Cardiac fibroblast (primary cell): ENCODE results near the gene TRMO.
A peak's percentile ranks its signal among the peaks of the same experiment; 100 is the strongest.

Experiments
- DNase-seq, 2 donors: peaks; one replicate each; pipeline versions ENCODE4 v3.0.0 to v3.0.0-alpha.2; 2010; ENCODE audit warnings: low read depth in 2 of 2
- H3K4me3 ChIP-seq, 2 donors: replicated peaks in 1 of 2; 1 replicate in 1 of 2; 2 replicates in 1 of 2; pipeline ENCODE4 v1.5.1; 2011; ENCODE audit warnings: low read depth in 2 of 2, low read length in 2 of 2, mild to moderate bottlenecking in 2 of 2, moderate library complexity in 1 of 2
- CTCF ChIP-seq: IDR thresholded peaks from one replicate; pipeline ENCODE4 v1.5.1; 2011; ENCODE audit warnings: low read depth, mild to moderate bottlenecking, low read length, inconsistent platforms

The TRMO gene

GRCh38 chr9:97921959-97922724, at the start of gene TRMO:
Gene TRMO, minus strand, starts transcription at chr9:97922500. Its CDS starts 7 bp downstream, at chr9:97922493.
- H3K4me3 ChIP-seq: peak within 1 kb of the TSS; percentile 65 to 74
- TF ChIP-seq CTCF: peak; percentile 63
- DNase-seq: peak; percentile 99

GRCh38 chr9:97970165-97970564, 47.9 kb upstream of the TRMO start:
- DNase-seq: no peak
- no peak overlapping the region for H3K4me3 ChIP-seq
- no peak for TF ChIP-seq CTCF

GRCh38 chr9:97969014-97969413, 46.7 kb upstream of the TRMO start:
- no peak for TF ChIP-seq CTCF
- DNase-seq: no peak
- H3K4me3 ChIP-seq: no peak overlapping the region

- no peak overlapping the region for H3K4me3 ChIP-seq
- no peak for TF ChIP-seq CTCF
- DNase-seq: no peak
These were observed 44.2 kb upstream of the TRMO start for GRCh38 chr9:97966493-97966892.

GRCh38 chr9:97964901-97965300, 42.6 kb upstream of the TRMO start:
- DNase-seq: no peak
- no peak overlapping the region for H3K4me3 ChIP-seq
- TF ChIP-seq CTCF: no peak

GRCh38 chr9:97963232-97963631, 40.9 kb upstream of the TRMO start:
- no peak for DNase-seq
- no peak overlapping the region for H3K4me3 ChIP-seq
- no peak for TF ChIP-seq CTCF

- DNase-seq: no peak
- no peak for TF ChIP-seq CTCF
- H3K4me3 ChIP-seq: no peak overlapping the region
These were observed 40.3 kb upstream of the TRMO start for GRCh38 chr9:97962575-97962974.
